Chondrocyte (in vitro differentiated cells): ENCODE measurements around the gene USP24. TPM values are rescaled to one million over a fixed set of nuclear protein-coding genes. Genes with fewer than 3 reads are reported as not detected.

ENCODE experiments used
- DNase-seq: peaks from one replicate; pipeline ENCODE4 v3.0.0; 2021; ENCODE audit warnings: mixed read lengths, low spot score
- H3K27ac Mint-ChIP-seq: one replicate; pipeline ENCODE4 v1.8.0; 2021; ENCODE audit warnings: mild to moderate bottlenecking, moderate library complexity, mixed read lengths; ENCODE audit not compliant: unreplicated experiment
- H3K27me3 Mint-ChIP-seq: 2 replicates; pipeline ENCODE4 v1.8.0; 2021; ENCODE audit warnings: low read depth, mixed read lengths
- H3K36me3 Mint-ChIP-seq: 2 replicates; pipeline ENCODE4 v1.8.0; 2021; ENCODE audit warnings: low read depth, mixed read lengths
- H3K4me1 Mint-ChIP-seq: 2 replicates; pipeline ENCODE4 v1.8.0; 2021; ENCODE audit warnings: low read depth, mild to moderate bottlenecking, mixed read lengths
- H3K4me3 Mint-ChIP-seq: one replicate; pipeline ENCODE4 v1.8.0; 2021; ENCODE audit warnings: mild to moderate bottlenecking, moderate library complexity, mixed read lengths; ENCODE audit not compliant: unreplicated experiment
- H3K9me3 Mint-ChIP-seq: 2 replicates; pipeline ENCODE4 v1.8.0; 2021; ENCODE audit warnings: low read depth, mixed read lengths
- CTCF ChIP-seq: fragments of 200-600 bp; sonication (generic); IDR thresholded peaks from 2 replicates; pipeline ENCODE4 v1.5.0; 2021; ENCODE audit warnings: antibody characterized with exemption, mild to moderate bottlenecking, moderate library complexity
- total RNA-seq: library from RNA; stranded (reverse); gene quantifications from 3 replicates; pipeline ENCODE4 v1.2.1, GENCODE V29; 2021

USP24 gene
- total RNA-seq, 1 donor from 2014 or later, result 25.8 TPM

DNA sequence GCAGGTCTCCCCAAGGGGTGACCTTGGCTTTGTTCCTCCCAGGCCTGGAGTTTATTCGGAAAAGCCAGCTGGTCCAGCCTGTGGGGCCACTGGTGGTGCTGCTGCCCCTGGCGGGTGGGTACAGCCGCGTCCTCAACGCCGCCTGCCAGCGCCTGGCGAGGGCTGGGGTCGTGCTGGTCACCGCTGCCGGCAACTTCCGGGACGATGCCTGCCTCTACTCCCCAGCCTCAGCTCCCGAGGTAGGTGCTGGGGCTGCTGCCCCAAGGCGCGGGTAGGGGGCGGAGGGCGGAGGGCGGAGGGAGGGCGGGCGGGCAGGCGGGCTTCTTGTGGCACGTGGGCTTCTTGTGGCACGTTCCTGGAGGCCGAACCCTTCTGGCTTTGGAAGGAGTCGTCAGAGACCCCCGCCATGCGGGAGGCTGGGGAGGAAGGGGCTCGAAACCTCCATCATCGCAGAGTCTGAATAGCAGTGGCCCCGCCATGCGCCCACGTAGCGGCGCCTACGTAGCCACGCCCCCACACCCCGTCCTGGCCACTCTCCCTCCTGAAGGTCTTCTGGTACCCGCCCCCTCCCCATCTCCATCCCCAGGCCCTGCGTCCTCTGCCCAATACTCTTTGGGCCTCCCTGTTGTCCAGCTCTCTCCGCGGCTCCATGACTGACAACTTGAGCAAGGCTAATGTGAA, 159.1 kb downstream of the USP24 start:
- no peak overlapping the region for H3K27ac Mint-ChIP-seq
- H3K9me3 Mint-ChIP-seq, result no peaks in the 10 kb centered on the region
- DNase-seq, result peak; percentile 83
- no peaks in the 10 kb centered on the region for H3K4me1 Mint-ChIP-seq
- no peak for TF ChIP-seq CTCF
- no peak overlapping the region for H3K4me3 Mint-ChIP-seq
- no peaks in the 10 kb centered on the region for H3K36me3 Mint-ChIP-seq
- H3K27me3 Mint-ChIP-seq, result peaks cover 2% of the 10 kb centered on the region

DNA sequence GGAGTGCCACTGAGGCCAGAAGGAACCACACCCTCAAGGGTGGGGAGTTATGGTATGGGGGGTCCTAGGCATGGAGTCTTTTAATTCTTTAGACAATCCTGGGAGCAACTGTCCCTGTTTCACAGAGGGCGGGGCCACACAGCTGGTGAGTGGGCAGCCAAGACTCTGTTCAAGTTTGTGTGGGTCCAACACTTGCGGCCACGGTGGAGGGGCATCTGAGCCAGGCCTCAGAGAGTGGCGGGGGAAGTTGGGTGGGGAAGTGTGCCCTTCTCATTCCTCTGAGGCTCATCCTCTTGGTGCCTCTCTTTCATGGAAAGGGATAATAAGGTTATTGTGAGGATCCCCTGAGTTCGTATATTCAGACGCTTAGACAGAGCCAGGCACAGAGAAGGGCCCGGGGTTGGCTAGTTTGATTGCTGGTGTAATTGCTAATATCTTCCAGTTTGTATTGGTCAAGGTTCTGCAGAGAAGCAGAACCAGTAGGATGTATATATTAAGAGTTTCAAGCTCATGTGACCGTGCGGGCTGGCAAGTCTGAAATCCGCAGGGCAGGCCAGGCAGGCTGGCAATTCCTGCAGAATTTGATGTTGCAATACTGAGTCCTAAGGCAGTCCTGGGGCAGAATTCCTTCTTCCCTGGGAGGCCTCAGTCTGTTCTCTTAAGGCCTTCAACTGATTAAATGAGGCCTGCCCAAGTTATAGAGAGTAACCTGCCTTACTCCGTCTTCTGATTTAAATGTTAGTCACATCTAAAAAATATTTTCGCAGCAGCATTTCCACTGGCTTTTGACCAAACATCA, 159.9 kb downstream of the USP24 start:
- H3K27me3 Mint-ChIP-seq, result peaks cover 2% of the 10 kb centered on the region
- no peak for TF ChIP-seq CTCF
- no peaks in the 10 kb centered on the region for H3K36me3 Mint-ChIP-seq
- no peak overlapping the region for H3K4me3 Mint-ChIP-seq
- no peak overlapping the region for H3K27ac Mint-ChIP-seq
- no peaks in the 10 kb centered on the region for H3K9me3 Mint-ChIP-seq
- peaks cover 6% of the 10 kb centered on the region for H3K4me1 Mint-ChIP-seq
- peak; percentile 43 for DNase-seq

DNA sequence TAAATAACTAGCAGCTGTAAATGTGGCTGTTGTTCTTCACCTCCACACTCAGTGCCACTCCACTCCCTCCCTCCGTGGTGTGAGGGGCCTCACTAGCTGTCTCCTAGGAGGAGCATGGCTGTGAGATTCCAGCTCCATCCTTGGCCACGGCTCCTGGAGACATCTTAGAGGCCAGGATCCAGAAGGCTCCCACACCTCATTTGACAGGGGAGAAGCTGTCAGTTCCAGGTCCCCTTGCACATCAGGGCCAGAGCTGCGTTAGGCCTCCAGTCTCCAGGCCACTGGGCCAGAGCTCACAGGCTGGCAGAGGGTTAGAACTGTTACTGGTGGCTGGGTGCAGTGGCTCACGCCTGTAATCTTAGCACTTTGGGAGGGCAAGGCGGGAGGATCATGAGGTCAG, 160.8 kb downstream of the USP24 start:
- Mint-ChIP-seq H3K36me3 (no peaks in the 10 kb centered on the region), H3K4me3 (no peak overlapping the region), H3K4me1 (peaks cover 9% of the 10 kb centered on the region), H3K27me3 (peaks cover 2% of the 10 kb centered on the region), H3K27ac (no peak overlapping the region), H3K9me3 (no peaks in the 10 kb centered on the region)
- peak; percentile 61 for DNase-seq
- TF ChIP-seq CTCF, result no peak

GRCh38 chr1:55053265-55053954, 161.8 kb downstream of the USP24 start:
- Mint-ChIP-seq H3K36me3 (no peaks in the 10 kb centered on the region), H3K4me1 (peaks cover 9% of the 10 kb centered on the region), H3K4me3 (no peak overlapping the region), H3K27ac (no peak overlapping the region), H3K27me3 (peaks cover 2% of the 10 kb centered on the region), H3K9me3 (no peaks in the 10 kb centered on the region)
- TF ChIP-seq CTCF, result no peak
- no peak for DNase-seq
